Endothelial cell of umbilical vein (primary cell): ENCODE results near the gene CCDC97. TPM values are rescaled to one million over a fixed set of nuclear protein-coding genes. Genes with fewer than 3 reads are reported as not detected.

ENCODE experiments used
- BruUV-seq: library from RNA; stranded (reverse); fragments of 400-500 nt; replicated peaks from 2 replicates; lab custom pipeline; 2021; lab: Mats Ljungman, UMichigan
- CTCF ChIA-PET: fragments of 300-600, 350-600 bp; sonication (Branson Sonifier 250); formaldehyde crosslinking; loops from one replicate; lab custom pipeline; 2021; ENCODE audit warnings: antibody characterized with exemption, inconsistent platforms; lab: Charles Lee
- POLR2A ChIA-PET: fragments of 300-600, 350-600 bp; sonication (Branson Sonifier 250); formaldehyde crosslinking; loops from one replicate; lab custom pipeline; 2021; ENCODE audit warnings: antibody characterized with exemption, inconsistent platforms; lab: Charles Lee
- DNase-seq: peaks from one replicate; pipeline ENCODE4 v3.0.0-alpha.2; 2011; ENCODE audit warnings: low read depth, low spot score
- FAIRE-seq: peaks from 2 replicates; lab custom pipeline; 2011; peaks lifted over from hg19 to GRCh38; lab: Jason Lieb, UNC
- H2AFZ ChIP-seq: 2 replicates; pipeline ENCODE4 v1.6.0; 2012; ENCODE audit warnings: low read depth, low read length, control low read depth, inconsistent platforms
- H3K27ac ChIP-seq: 2 replicates; pipeline ENCODE4 v1.5.1; 2011; ENCODE audit warnings: low read depth, mild to moderate bottlenecking, control low read depth, low read length, moderate library complexity; ENCODE audit not compliant: insufficient read depth
- H3K27me3 ChIP-seq, 2 experiments: 2 replicates each; pipeline versions ENCODE4 v1.6.0 to v1.6.1; 2011; ENCODE audit warnings: low read length in 2 of 2, mixed read lengths in 1 of 2; ENCODE audit not compliant: control insufficient read depth in 2 of 2, insufficient read depth in 2 of 2
- H3K36me3 ChIP-seq, 2 experiments: 2 replicates in 1 of 2; 3 replicates in 1 of 2; pipeline ENCODE4 v1.5.1; 2011; ENCODE audit warnings: low read length in 2 of 2, mild to moderate bottlenecking in 1 of 2, moderate library complexity in 1 of 2; ENCODE audit not compliant: control insufficient read depth in 2 of 2, insufficient read depth in 2 of 2; ENCODE audit errors: extremely low read depth in 1 of 2
- H3K4me1 ChIP-seq: 3 replicates; pipeline ENCODE4 v1.5.1; 2011; ENCODE audit warnings: mild to moderate bottlenecking, low read length; ENCODE audit not compliant: control insufficient read depth, insufficient read depth; ENCODE audit errors: extremely low read depth
- H3K4me2 ChIP-seq: 2 replicates; pipeline ENCODE4 v1.6.1; 2011; ENCODE audit warnings: low read length, control low read depth, mixed read lengths; ENCODE audit not compliant: insufficient read depth
- H3K4me3 ChIP-seq, 3 experiments: fragments of 200-600 bp in 1 of 3; sonication (generic), shearing (Covaris generic) in 1 of 3; replicated peaks in 1 of 3; 2 replicates each; pipeline ENCODE4 v1.5.1; 2011 to 2016; ENCODE audit warnings: control low read depth in 3 of 3, low read length in 3 of 3, mild to moderate bottlenecking in 2 of 3, inconsistent platforms in 1 of 3, low read depth in 1 of 3, moderate library complexity in 1 of 3; ENCODE audit not compliant: insufficient read depth in 1 of 3
- H3K79me2 ChIP-seq: 2 replicates; pipeline ENCODE4 v1.6.0; 2012; ENCODE audit warnings: low read length, inconsistent platforms; ENCODE audit not compliant: control insufficient read depth, insufficient read depth
- H3K9ac ChIP-seq: replicated peaks from 2 replicates; pipeline ENCODE3; 2011; ENCODE audit warnings: low read length, control low read depth; ENCODE audit not compliant: insufficient read depth; ENCODE audit errors: extremely low read depth
- H3K9me1 ChIP-seq: replicated peaks from 3 replicates; pipeline ENCODE4 v1.6.0; 2011; ENCODE audit warnings: mild to moderate bottlenecking, low read length; ENCODE audit not compliant: control insufficient read depth, insufficient read depth; ENCODE audit errors: extremely low read depth
- H3K9me3 ChIP-seq: replicated peaks from 2 replicates; pipeline ENCODE4 v1.5.1; 2012; ENCODE audit warnings: low read length, inconsistent platforms; ENCODE audit not compliant: control insufficient read depth, insufficient read depth
- H4K20me1 ChIP-seq: replicated peaks from 2 replicates; pipeline ENCODE3; 2011; ENCODE audit warnings: mild to moderate bottlenecking, low read length; ENCODE audit not compliant: control insufficient read depth, insufficient read depth; ENCODE audit errors: extremely low read depth
- EZH2 ChIP-seq: IDR thresholded peaks from 2 replicates; pipeline ENCODE4 v1.6.1; 2012; ENCODE audit warnings: borderline replicate concordance, low read depth, mild to moderate bottlenecking, moderate library complexity, low read length, inconsistent platforms; ENCODE audit not compliant: severe bottlenecking
- GATA2 ChIP-seq: IDR thresholded peaks from 2 replicates; pipeline ENCODE4 v1.7.0; 2011; ENCODE audit warnings: low read depth, mild to moderate bottlenecking, moderate library complexity, mixed read lengths, low read length; ENCODE audit not compliant: insufficient read length, insufficient read depth
- MYC ChIP-seq: IDR thresholded peaks from one replicate; pipeline ENCODE4 v1.6.1; 2011; ENCODE audit warnings: mild to moderate bottlenecking, low read depth, low read length
- POLR2A ChIP-seq: IDR thresholded peaks from 2 replicates; pipeline ENCODE4 v1.6.1; 2012; ENCODE audit warnings: low read depth, mild to moderate bottlenecking, control low read depth, low read length
- POLR2AphosphoS5 ChIP-seq: IDR thresholded peaks from 2 replicates; pipeline ENCODE4 v1.6.1; 2012; ENCODE audit warnings: low read depth, mild to moderate bottlenecking, control low read depth, low read length, moderate library complexity; ENCODE audit not compliant: insufficient read depth
- dilution Hi-C: fragments of 300-500 bp; cut with MboI; formaldehyde crosslinking; loops from one replicate; pipeline ENCODE4 v1.15.0; 2019; ENCODE audit warnings: low sequenced_read_pairs; ENCODE audit not compliant: extremely low pct_ligation_motif_present
- intact Hi-C: fragments of 100-400 bp; cut with micrococcal nuclease; formaldehyde crosslinking; loops from one replicate; pipeline ENCODE4 v1.10.0; 2022
- polyA plus RNA-seq, 4 experiments: library from polyadenylated mRNA; depleted of rRNA in 3 of 4; stranded (reverse) in 3 of 4; unstranded in 1 of 4; fragments of >200 nt; gene quantifications; 2 replicates each; pipeline versions ENCODE4 v1.2.1 to v1.2.3, GENCODE V29; 2011 to 2012; ENCODE audit warnings: missing spikeins in 1 of 4
- total RNA-seq: library from RNA; stranded (reverse); gene quantifications from 2 replicates; pipeline ENCODE4 v1.2.3, GENCODE V29; 2021
- TF ChIP-seq, protein P1 (sequence below): IDR thresholded peaks from 2 replicates; pipeline ENCODE4 v1.6.1; 2011; ENCODE audit not compliant: insufficient read depth, insufficient read length

Gene CCDC97
- total and polyA plus RNA-seq, 2 donors (not counting 3 experiments of a cell fraction or from before 2014, with no cell fraction given): 20.7 to 27.2 TPM

DNA sequence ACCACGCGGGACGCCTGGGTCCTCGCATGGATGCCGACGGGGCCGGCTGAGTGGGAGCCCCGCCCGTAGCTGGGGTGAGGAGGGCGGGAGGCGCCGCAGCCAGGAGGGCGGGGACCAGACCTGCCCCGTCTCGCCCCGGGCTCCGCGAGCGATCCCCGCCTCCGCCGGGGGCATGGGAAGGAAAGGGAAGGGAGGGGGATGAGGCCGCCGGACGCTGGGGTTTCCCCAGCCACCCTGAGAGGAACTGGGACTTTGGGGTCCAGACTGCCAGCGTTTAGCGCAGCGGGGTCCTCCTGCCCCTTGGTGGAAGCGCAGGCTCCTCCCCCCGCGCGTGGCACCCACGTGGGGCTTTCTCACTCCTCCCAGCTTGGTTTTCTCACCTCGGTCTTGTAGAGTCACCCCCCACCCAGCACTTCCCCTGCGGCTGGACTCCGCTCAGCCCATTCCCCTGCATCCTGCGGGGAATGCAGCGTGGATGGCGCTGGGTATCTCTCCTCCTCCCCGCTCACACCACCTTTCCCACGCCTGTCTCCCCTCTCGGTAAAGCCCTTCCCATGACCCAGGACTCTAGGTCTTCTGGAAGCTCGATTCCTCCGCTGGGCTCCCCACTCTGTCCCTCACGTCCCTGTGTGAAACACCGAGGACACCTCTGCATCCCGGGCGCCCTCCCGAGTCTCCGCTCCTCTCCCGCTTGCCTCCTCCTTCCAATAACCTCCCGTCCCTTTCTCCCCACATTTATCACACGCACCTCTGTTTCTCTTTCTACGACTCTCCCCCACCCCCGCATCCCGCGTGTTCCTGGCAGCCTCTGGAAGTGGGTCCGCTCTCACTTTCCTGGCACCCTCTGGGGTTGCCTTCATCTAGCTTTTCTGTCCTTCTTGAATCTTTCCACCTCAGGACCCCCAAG is 41.6 kb downstream of the CCDC97 start:
- H3K4me3 ChIP-seq: peak overlapping the region; percentile 75 to 99 (median 90)
- dilution Hi-C loops: no loop called here
- H3K9ac ChIP-seq: peak overlapping the region; percentile 83
- peak; percentile 44 for FAIRE-seq
- DNase-seq: peak; percentile 80
- intact Hi-C loops: loop anchor here (1.0 to 5.0 kb wide), 4 partner anchors 24 to 196 kb away; partner anchors contain the start of gene CCDC97
- H3K27ac ChIP-seq: peak overlapping the region; percentile 70
- POLR2A ChIA-PET: interaction anchor here (0.8 to 1.5 kb wide), 4 partner anchors 12 to 30 kb away, joined by 3 to 4 read pairs (median 3); partner anchors contain the start of gene B9D2
- H3K27me3 ChIP-seq: no peaks in the 10 kb centered on the region
- H3K36me3 ChIP-seq: peaks cover 2 to 8% of the 10 kb centered on the region in 2 experiments
- H3K4me2 ChIP-seq: peak overlapping the region; percentile 73
- no peaks in the 10 kb centered on the region for H3K9me1 ChIP-seq
- H3K9me3 ChIP-seq: no peaks in the 10 kb centered on the region
- H2AFZ ChIP-seq: no peak overlapping the region
- H4K20me1 ChIP-seq: no peaks in the 10 kb centered on the region
- BruUV-seq: TSS peak; percentile 66
- peaks cover 12% of the 10 kb centered on the region for H3K4me1 ChIP-seq
- CTCF ChIA-PET: interaction anchor here (0.7 to 3.8 kb wide), 17 partner anchors 10 to 220 kb away, joined by 3 to 65 read pairs (median 8); partner anchors contain the start of genes B9D2, DMAC2 and HNRNPUL1
- H3K79me2 ChIP-seq: peaks cover 61% of the 10 kb centered on the region
- TF ChIP-seq POLR2A (peak; percentile 74), GATA2 (no peak), MYC (no peak), EZH2 (no peak), POLR2AphosphoS5 (peak; percentile 79)
- TF ChIP-seq, protein P1, sequence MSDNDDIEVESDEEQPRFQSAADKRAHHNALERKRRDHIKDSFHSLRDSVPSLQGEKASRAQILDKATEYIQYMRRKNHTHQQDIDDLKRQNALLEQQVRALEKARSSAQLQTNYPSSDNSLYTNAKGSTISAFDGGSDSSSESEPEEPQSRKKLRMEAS: peak; percentile 64
